ENCODE results near the gene OLFM1.

DNA sequence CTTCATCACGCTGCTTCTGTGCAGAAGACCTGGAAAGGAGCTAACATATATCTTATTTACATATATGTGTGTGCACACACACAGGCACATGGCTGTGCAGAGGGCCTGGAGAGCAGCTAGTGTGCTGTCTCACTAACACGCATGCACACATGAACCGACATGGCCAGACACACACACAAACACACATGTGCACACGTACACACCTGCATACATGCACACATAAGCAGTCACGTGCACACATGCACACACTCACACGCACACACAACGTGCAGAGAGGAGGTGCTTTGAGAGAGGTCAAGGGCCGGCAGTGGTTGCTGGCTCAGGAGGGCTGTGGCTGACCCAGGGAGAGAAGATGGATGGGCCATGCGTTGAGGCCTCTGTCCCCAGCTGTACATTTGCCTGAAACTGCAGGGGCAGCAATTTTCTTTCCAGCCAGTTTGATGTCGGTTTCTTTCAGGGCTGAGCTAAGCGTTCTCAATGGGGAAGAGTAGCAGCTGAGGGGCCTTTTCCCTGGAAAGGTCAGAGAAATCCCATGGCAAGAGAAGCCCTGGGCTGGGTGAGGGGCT is 66.7 kb downstream of the OLFM1 start:
- TF ChIP-seq, protein P1, sequence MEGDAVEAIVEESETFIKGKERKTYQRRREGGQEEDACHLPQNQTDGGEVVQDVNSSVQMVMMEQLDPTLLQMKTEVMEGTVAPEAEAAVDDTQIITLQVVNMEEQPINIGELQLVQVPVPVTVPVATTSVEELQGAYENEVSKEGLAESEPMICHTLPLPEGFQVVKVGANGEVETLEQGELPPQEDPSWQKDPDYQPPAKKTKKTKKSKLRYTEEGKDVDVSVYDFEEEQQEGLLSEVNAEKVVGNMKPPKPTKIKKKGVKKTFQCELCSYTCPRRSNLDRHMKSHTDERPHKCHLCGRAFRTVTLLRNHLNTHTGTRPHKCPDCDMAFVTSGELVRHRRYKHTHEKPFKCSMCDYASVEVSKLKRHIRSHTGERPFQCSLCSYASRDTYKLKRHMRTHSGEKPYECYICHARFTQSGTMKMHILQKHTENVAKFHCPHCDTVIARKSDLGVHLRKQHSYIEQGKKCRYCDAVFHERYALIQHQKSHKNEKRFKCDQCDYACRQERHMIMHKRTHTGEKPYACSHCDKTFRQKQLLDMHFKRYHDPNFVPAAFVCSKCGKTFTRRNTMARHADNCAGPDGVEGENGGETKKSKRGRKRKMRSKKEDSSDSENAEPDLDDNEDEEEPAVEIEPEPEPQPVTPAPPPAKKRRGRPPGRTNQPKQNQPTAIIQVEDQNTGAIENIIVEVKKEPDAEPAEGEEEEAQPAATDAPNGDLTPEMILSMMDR (IDR thresholded peaks at IDR 0.05; ENCODE audit: low read depth, low read length), result no peak
- TF ChIP-seq EZH2phosphoT487 (IDR thresholded peaks at IDR 0.05; ENCODE audit: low read depth), result no peak
